Measurements from ENCODE around the gene CLIP1.
"Not testable (repeated sequence)": the region's sequence is repeated elsewhere in the genome, so short reads cannot be mapped to it uniquely, and the experiment has no call there.

CLIP1 gene

DNA sequence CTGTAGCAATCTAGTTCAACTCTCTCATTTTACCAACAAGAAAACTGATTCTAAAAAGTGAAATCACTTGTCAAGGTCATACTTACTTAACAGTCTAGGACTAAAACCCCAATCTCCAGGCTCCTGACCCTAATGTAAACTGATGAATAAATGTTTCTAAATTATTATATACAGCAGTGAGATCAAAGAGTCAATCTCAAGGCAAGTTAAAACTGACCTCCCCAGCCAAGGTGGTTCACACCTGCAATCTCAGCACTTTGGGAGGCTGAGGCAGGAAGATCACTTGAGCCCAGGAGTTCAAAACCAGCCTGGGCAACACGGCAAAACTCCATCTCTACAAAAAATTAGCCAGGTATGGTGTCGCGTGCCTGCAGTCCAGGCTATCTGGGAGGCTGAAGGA lies 15.3 kb downstream of the CLIP1 start:
- peak overlapping the region; percentile 76 for H3K9ac ChIP-seq (ENCODE audit: low read length)
- H3K9me3 ChIP-seq (ENCODE audit: control insufficient read depth, low read length) = no peaks in the 10 kb centered on the region
- peaks cover 26% of the 10 kb centered on the region for H3K4me1 ChIP-seq (ENCODE audit: control insufficient read depth, insufficient read depth, low read length)
- no peak for DNase-seq (ENCODE audit: low read depth)
- H3K4me3 ChIP-seq (ENCODE audit: low read length) = no peak overlapping the region
- no peaks in the 10 kb centered on the region for H3K27me3 ChIP-seq (replicated peaks; ENCODE audit: control insufficient read depth, insufficient read depth, low read length)
- H3K36me3 ChIP-seq (ENCODE audit: control insufficient read depth, insufficient read depth, low read length, severe bottlenecking) = no peaks in the 10 kb centered on the region

- H3K9me3 ChIP-seq (ENCODE audit: control insufficient read depth, low read length) = no peaks in the 10 kb centered on the region
- peaks cover 26% of the 10 kb centered on the region for H3K4me1 ChIP-seq (ENCODE audit: control insufficient read depth, insufficient read depth, low read length)
- H3K27me3 ChIP-seq (replicated peaks; ENCODE audit: control insufficient read depth, insufficient read depth, low read length) = no peaks in the 10 kb centered on the region
- H3K36me3 ChIP-seq (ENCODE audit: control insufficient read depth, insufficient read depth, low read length, severe bottlenecking) = no peaks in the 10 kb centered on the region
- H3K4me3 ChIP-seq (ENCODE audit: low read length) = no peak overlapping the region
- DNase-seq (ENCODE audit: low read depth) = peak; percentile 90
- H3K9ac ChIP-seq (ENCODE audit: low read length) = peak overlapping the region; percentile 76
Observed at GRCh38 chr12:122406701-122407164, 15.7 kb downstream of the CLIP1 start.

DNA sequence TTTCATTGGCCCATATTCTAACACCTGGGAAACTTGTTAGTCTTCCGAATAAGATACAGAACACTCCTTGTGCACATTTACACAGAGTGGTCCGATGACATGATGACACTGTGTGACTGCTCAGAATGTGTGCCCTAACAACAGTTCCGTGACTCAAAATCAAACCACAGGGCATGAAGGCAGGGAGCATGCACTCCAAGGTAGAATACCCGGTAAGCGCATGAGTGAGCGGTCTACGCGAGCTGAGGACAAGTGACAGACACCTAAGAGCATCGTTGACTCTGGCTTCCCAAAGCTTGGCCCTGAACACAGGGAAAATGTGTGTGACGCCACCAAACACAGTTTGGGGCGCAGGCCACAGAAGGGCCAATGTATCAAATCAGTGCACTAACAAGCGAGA lies 18.6 kb downstream of the CLIP1 start:
- H3K4me1 ChIP-seq (ENCODE audit: control insufficient read depth, insufficient read depth, low read length) = peaks cover 46% of the 10 kb centered on the region
- no peaks in the 10 kb centered on the region for H3K36me3 ChIP-seq (ENCODE audit: control insufficient read depth, insufficient read depth, low read length, severe bottlenecking)
- H3K9ac ChIP-seq (ENCODE audit: low read length) = no peak overlapping the region
- no peak for DNase-seq (ENCODE audit: low read depth)
- H3K27me3 ChIP-seq (replicated peaks; ENCODE audit: control insufficient read depth, insufficient read depth, low read length) = no peaks in the 10 kb centered on the region
- no peaks in the 10 kb centered on the region for H3K9me3 ChIP-seq (ENCODE audit: control insufficient read depth, low read length)
- H3K4me3 ChIP-seq (ENCODE audit: low read length) = no peak overlapping the region

DNA sequence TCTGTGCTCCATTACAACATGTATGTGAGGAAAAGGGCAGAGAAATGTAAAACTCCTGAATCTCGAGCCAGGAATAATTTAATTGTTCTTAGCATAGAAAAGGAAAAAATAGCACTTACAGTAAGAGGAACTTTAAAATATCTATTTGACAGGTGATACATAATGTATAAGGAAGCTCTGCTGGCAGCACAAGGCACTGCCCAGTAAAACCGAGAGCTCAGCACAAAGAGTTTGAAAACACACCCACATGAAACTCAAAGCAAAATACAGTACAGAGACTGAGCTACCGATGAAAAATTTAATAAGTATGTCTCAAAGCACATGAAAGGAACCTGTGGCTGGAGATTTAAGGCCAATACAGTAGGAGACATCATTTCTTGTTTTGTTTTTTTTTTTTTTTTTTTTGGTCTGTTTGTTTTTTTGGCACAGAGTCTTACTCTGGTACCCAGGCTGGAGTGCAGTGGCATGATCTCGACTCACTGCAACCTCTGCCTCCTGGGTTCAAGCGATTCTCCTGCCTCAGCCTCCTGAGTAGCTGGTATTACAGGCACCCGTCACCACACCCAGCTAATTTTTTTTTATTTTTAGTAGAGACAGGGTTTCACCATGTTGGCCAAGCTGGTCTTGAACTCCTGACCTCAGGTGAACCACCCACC lies 19.2 kb downstream of the CLIP1 start:
- Histone ChIP-seq H3K4me3 (ENCODE audit: low read length) (no peak overlapping the region), H3K4me1 (ENCODE audit: control insufficient read depth, insufficient read depth, low read length) (peaks cover 48% of the 10 kb centered on the region), H3K27me3 (replicated peaks; ENCODE audit: control insufficient read depth, insufficient read depth, low read length) (no peaks in the 10 kb centered on the region), H3K9ac (ENCODE audit: low read length) (no peak overlapping the region), H3K9me3 (ENCODE audit: control insufficient read depth, low read length) (no peaks in the 10 kb centered on the region), H3K36me3 (ENCODE audit: control insufficient read depth, insufficient read depth, low read length, severe bottlenecking) (no peaks in the 10 kb centered on the region)
- DNase-seq (ENCODE audit: low read depth) = no peak

DNA sequence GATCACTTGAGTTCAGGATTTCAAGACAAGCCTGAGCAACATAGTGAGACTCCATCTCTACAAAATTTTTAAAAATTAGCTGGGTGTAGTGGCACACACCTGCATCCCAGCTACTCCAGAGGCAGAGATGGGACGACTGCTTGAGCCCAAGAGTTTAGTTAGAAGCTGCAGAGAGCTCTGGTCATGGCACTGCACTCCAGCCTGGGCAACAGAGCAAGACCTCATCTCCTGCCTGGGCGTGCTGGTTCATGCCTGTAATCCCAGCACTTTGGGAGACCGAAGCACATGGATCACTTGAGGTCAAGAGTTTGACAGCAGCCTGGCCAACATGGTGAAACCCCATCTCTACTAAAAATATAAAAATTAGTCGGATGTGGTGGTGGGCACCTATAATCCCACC lies 20.2 kb downstream of the CLIP1 start:
- Histone ChIP-seq H3K4me3 (ENCODE audit: low read length) (no peak overlapping the region), H3K9me3 (ENCODE audit: control insufficient read depth, low read length) (no peaks in the 10 kb centered on the region), H3K36me3 (ENCODE audit: control insufficient read depth, insufficient read depth, low read length, severe bottlenecking) (no peaks in the 10 kb centered on the region), H3K27me3 (replicated peaks; ENCODE audit: control insufficient read depth, insufficient read depth, low read length) (no peaks in the 10 kb centered on the region), H3K4me1 (ENCODE audit: control insufficient read depth, insufficient read depth, low read length) (peaks cover 44% of the 10 kb centered on the region), H3K9ac (ENCODE audit: low read length) (no peak overlapping the region)
- DNase-seq (ENCODE audit: low read depth) = no peak

GRCh38 chr12:122399592-122400373 lies 22.7 kb downstream of the CLIP1 start:
- H3K4me3 ChIP-seq (ENCODE audit: low read length) = peak overlapping the region; percentile 69
- peak; percentile 94 for DNase-seq (ENCODE audit: low read depth)

GRCh38 chr12:122399254-122399591 lies 23.2 kb downstream of the CLIP1 start:
- H3K27me3 ChIP-seq (replicated peaks; ENCODE audit: control insufficient read depth, insufficient read depth, low read length) = no peaks in the 10 kb centered on the region
- DNase-seq (ENCODE audit: low read depth) = no peak
- peak overlapping the region; percentile 69 for H3K4me3 ChIP-seq (ENCODE audit: low read length)

More at GRCh38 chr12:122399592-122400373, 22.7 kb downstream of the CLIP1 start:
- Histone ChIP-seq H3K4me1 (ENCODE audit: control insufficient read depth, insufficient read depth, low read length) (peaks cover 37% of the 10 kb centered on the region), H3K9ac (ENCODE audit: low read length) (peak overlapping the region; percentile 76), H3K9me3 (ENCODE audit: control insufficient read depth, low read length) (no peaks in the 10 kb centered on the region), H3K27me3 (replicated peaks; ENCODE audit: control insufficient read depth, insufficient read depth, low read length) (no peaks in the 10 kb centered on the region), H3K36me3 (ENCODE audit: control insufficient read depth, insufficient read depth, low read length, severe bottlenecking) (no peaks in the 10 kb centered on the region)

GRCh38 chr12:122397981-122398380 lies 24.5 kb downstream of the CLIP1 start:
- not testable (repeated sequence) for H3K9ac ChIP-seq (ENCODE audit: low read length); H3K27me3 ChIP-seq (replicated peaks; ENCODE audit: control insufficient read depth, insufficient read depth, low read length); H3K9me3 ChIP-seq (ENCODE audit: control insufficient read depth, low read length); H3K36me3 ChIP-seq (ENCODE audit: control insufficient read depth, insufficient read depth, low read length, severe bottlenecking); DNase-seq (ENCODE audit: low read depth); H3K4me3 ChIP-seq (ENCODE audit: low read length)
- H3K4me1 ChIP-seq (ENCODE audit: control insufficient read depth, insufficient read depth, low read length) = peaks cover 37% of the 10 kb centered on the region

More at GRCh38 chr12:122399254-122399591, 23.2 kb downstream of the CLIP1 start:
- Histone ChIP-seq H3K4me1 (ENCODE audit: control insufficient read depth, insufficient read depth, low read length) (peaks cover 40% of the 10 kb centered on the region), H3K36me3 (ENCODE audit: control insufficient read depth, insufficient read depth, low read length, severe bottlenecking) (no peaks in the 10 kb centered on the region), H3K9me3 (ENCODE audit: control insufficient read depth, low read length) (no peaks in the 10 kb centered on the region), H3K9ac (ENCODE audit: low read length) (peak overlapping the region; percentile 76)

GRCh38 chr12:122395319-122395718 lies 27.1 kb downstream of the CLIP1 start:
- H3K9ac ChIP-seq (ENCODE audit: low read length) = peak overlapping the region; percentile 79
- H3K27me3 ChIP-seq (replicated peaks; ENCODE audit: control insufficient read depth, insufficient read depth, low read length) = no peaks in the 10 kb centered on the region
- peak overlapping the region; percentile 64 for H3K4me3 ChIP-seq (ENCODE audit: low read length)
- H3K4me1 ChIP-seq (ENCODE audit: control insufficient read depth, insufficient read depth, low read length) = peaks cover 29% of the 10 kb centered on the region
- H3K36me3 ChIP-seq (ENCODE audit: control insufficient read depth, insufficient read depth, low read length, severe bottlenecking) = no peaks in the 10 kb centered on the region
- no peaks in the 10 kb centered on the region for H3K9me3 ChIP-seq (ENCODE audit: control insufficient read depth, low read length)
- DNase-seq (ENCODE audit: low read depth) = peak; percentile 53

DNA sequence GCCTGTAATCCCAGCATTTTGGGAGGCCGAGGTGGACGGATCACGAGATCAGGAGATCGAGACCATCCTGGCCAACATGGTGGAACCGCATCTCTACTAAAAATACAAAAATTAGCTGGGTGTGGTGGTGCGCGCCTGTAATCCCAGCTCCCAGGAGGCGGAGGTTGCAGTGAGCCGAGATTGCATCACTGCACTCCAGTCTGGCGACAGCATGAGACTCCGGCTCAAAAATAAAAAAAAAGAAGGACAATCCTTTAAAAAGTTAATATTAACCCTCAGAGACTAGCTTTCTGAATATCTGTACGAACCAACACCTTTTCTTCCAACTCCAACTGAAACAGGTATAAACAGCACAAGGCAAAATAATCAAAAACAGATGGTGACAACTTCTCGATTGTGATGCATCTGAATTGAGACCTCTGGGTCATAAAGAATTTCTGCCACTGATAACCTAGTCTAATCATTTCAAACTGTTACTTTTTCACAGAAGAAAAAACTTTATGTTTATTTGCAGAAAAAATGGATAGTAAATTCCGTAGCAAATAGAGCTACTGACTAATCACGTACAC lies 27.8 kb downstream of the CLIP1 start:
- H3K27me3 ChIP-seq (replicated peaks; ENCODE audit: control insufficient read depth, insufficient read depth, low read length) = no peaks in the 10 kb centered on the region
- H3K9me3 ChIP-seq (ENCODE audit: control insufficient read depth, low read length) = no peaks in the 10 kb centered on the region
- peak; percentile 28 for DNase-seq (ENCODE audit: low read depth)
- H3K4me1 ChIP-seq (ENCODE audit: control insufficient read depth, insufficient read depth, low read length) = peaks cover 23% of the 10 kb centered on the region
- H3K4me3 ChIP-seq (ENCODE audit: low read length) = peak overlapping the region; percentile 64
- no peaks in the 10 kb centered on the region for H3K36me3 ChIP-seq (ENCODE audit: control insufficient read depth, insufficient read depth, low read length, severe bottlenecking)
- peak overlapping the region; percentile 79 for H3K9ac ChIP-seq (ENCODE audit: low read length)

DNA sequence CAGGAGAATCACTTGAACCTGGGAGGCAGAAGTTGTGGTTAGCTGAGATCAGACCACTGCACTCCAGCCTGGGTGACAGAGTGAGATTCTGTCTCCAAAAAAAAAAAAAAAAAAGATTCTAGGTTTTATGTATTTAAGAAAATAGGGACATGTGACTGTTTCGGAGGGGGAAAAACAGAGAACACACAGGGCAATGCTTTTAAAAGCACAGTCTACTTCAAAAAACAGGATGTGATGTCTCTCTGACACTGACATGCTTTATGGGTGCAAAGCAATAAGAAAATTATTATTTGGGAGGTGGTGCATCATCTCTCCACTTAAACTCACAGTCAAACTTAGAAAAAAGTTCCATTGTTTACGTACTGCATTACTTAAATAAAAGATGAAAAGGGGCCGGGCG lies 28.7 kb downstream of the CLIP1 start:
- no peak overlapping the region for H3K4me3 ChIP-seq (ENCODE audit: low read length)
- no peaks in the 10 kb centered on the region for H3K36me3 ChIP-seq (ENCODE audit: control insufficient read depth, insufficient read depth, low read length, severe bottlenecking)
- no peak for DNase-seq (ENCODE audit: low read depth)
- no peaks in the 10 kb centered on the region for H3K27me3 ChIP-seq (replicated peaks; ENCODE audit: control insufficient read depth, insufficient read depth, low read length)
- H3K9me3 ChIP-seq (ENCODE audit: control insufficient read depth, low read length) = no peaks in the 10 kb centered on the region
- H3K4me1 ChIP-seq (ENCODE audit: control insufficient read depth, insufficient read depth, low read length) = peaks cover 14% of the 10 kb centered on the region
- H3K9ac ChIP-seq (ENCODE audit: low read length) = no peak overlapping the region
